Renal pelvis (tissue), 4 donors: ENCODE measurements around the gene HNRNPL. TPM values are rescaled to one million over a fixed set of nuclear protein-coding genes. Genes with fewer than 3 reads are reported as not detected.

ENCODE experiments used
- DNase-seq: peaks from one replicate; pipeline ENCODE4 v3.0.0-alpha.2; 2013
- polyA plus RNA-seq, 3 donors: library from polyadenylated mRNA; unstranded; fragments of 120-200 nt; gene quantifications; one replicate each; pipeline ENCODE4 v1.2.1, GENCODE V29; 2013; ENCODE audit not compliant: insufficient read length in 3 of 3

The HNRNPL gene
- polyA plus RNA-seq, 3 donors = 466 to 472 (median 471) TPM

DNA sequence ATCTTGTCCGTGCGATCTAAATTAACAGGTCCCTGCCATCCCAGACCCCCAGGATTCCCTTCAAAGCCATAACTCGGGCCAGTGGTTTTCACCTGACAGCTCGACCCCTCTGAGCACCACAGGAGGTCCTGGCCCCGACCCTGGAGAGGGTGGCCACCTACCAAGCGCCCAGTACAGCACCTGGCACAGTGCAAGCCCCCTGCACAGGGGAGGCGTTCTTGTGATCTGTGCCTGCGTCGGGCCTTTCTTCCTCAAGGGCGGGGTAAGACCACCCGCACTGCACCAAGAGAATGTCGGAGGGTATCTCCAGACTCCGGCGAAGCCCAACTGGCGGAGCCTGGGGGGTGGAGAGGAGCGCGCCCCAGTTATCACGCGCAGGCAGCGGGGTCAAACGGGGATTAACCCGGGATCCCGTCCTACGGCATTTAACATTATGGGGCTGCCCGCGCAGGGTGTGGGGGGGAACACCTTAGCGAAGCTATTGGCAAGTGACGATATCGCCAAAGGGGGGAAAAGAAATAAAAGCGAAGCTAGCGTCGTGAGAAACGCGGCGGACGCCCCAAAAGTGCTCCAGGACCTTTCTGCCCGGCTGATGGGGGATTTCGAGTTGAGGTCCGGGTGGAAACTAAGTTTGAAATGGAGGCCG, 1.3 kb upstream of the HNRNPL start:
- DNase-seq = no peak

DNA sequence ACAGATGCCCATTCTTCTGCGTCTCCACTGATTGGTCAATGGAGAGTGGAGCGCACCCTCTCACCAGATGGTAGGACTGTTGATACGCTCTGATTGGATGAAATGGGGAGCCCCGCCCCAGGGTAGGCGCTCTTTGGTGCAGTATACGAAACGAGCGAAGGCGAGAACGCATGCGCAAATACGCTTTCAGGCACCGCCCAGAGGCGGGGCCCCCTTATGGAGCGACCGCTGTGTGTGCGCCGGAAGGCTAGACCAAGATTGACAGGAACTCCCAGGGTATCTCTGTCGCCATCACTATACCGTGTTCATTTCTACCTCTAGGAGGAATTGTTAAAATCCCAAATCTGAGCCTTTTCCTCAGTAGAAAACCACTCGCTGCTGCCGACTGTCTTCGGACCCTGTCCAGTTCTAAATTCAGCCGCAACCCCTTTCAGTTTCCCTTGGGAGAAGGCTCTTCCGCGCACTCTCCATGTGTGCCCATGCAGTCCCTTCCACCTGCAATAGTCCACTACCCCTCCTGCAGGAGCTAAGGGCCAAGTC, 720 bp upstream of the HNRNPL start:
- peak; percentile 100 for DNase-seq

DNA sequence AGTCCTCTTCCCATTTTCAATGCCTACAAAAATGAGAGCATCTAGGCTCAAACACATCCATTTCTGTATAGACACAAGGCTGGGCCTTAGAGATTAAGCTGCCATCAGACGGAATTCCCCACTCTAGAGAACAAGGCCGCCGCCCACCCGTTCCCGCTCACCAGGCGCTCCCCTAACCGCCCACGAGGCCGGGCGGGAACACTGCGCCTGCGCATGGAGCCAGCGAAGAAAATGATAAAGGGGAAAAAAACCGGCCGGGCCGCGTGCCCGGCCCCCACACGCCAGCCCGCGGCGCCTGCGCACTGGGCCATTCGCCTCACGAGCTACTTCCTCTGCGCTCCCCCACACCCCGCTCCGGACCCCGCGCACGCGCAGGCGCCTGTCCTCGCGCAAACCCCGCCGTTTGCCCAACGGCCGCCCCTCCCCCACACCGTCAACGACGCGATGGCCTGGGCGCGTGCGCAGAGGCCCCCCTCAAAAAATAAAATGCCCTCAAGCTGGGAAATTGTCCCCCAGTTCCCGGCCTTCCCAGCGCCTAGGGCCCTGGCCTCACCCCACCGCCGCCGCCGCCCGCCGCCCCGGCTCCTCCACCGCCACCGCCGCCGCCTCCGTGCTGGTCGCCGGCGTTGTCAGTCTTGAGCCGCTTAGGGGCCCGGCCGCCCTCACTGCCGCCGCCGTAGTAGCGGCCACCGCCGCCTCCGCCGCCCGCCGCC, 483 bp downstream of the HNRNPL start:
- DNase-seq = peak; percentile 96

DNA sequence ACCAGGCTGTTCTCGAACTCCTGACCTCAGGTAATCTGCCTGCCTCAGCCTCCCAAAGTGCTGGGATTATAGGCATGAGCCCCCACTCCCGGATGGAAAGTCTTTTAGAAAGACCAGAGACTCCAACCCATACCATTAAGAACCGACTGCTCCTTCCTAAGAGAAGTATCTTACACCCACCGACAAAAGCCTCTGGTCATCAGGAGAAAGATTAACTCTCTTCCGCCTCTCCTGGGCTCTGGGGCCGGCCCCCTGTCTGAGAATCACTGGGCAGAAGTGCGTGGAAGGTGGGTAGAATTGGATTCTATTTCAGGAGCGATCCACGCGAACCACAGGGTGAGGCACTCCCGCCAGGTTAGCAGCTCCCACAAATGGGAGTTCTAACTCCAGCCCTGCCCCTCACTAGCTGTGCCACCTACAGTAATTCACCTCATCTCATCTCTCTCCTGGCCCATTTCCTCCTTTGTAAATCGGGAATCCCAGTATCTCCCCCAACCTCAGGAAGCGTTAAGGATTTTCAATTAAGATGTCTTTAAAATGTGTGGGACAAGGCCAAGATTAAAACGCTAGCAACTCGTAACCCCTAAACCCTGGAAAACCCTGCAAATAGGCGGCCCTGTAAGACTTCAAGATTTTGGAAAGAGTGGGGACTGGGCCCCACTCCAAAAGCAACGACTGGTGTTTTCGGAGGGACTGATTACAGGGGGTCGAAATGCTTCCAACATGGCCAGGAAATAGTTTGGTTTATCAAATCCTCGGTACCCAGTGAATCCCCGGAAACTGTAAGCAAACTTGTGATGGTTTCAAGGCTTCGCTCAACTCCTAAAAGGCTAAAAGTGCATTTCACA, 1.3 kb downstream of the HNRNPL start:
- DNase-seq = no peak

DNA sequence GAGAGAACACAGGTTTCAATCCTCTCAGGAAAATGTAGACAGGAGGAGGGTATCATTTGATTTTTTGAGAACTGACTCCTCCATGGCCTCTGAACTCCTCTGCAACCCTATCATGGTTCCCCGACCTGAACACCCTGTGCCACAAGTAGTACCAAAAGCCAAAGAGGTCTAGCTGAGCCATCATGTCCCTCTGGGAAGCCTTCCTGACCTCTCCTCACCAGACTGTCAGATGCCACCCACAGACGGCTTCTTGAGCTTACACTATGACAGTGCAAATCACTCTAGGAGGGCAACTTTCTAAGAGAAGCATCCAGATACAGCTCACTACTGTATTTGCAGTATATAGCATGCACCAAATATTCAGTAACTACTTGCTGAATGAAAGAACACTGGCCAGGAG, 3.7 kb downstream of the HNRNPL start:
- no peak for DNase-seq

DNA sequence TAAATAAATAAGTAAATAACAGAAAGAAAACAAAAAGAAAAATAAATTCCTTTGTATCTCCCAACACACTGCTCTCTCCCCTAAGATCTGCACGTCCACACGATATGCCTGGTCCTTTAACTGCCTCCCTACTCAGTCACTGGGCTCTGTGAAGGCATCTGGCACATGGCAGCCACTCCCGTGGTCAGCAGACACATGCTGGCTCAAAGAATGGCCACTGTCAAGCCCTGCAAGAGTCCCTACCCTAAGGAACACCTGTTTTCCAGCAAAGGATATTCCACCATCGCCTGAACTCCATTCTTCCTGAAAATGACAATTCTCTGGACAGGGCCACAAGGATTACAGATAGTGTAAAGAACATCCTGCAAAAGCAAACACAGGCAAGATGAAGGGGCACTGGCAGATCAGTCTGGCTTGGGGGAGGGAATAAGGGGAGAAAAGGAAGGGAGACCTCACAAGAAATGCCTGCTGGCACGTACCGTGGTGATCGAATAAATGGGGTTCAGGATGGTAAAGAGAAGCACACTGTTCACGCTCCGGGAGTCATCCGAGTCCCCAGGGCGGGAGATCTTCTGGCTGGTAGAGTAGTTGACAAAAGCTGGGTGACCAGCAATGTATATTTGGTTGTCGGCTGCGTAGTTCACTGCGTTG, 4.3 kb downstream of the HNRNPL start:
- DNase-seq = no peak

DNA sequence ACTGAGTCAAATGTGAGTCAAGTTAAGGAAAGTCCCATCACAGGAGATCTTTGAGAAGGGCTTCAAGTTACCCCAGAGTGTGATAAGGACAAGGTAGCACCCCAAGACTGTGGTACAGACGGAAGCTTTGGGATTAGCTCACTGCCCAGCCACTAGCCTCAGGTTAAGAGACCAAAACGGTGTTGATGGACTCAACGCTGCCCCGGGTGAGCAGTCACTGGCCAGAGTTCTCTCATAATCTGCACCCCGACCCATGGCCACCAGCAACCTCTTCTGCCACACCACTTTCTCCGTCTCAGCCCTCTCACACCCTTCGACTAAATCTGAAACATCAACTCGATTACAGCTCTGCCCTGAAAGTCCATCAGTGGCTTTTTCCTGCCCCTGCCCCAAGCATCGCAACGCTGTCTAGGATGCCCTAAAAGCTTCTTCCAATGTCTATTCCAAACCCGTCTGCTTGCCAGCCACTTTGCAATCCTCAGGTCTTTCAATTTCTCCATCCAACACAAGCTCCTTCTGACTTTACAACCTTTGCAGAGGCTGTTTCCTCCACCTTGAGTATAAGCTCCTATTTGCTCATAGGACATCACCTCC, 5.6 kb downstream of the HNRNPL start:
- no peak for DNase-seq

DNA sequence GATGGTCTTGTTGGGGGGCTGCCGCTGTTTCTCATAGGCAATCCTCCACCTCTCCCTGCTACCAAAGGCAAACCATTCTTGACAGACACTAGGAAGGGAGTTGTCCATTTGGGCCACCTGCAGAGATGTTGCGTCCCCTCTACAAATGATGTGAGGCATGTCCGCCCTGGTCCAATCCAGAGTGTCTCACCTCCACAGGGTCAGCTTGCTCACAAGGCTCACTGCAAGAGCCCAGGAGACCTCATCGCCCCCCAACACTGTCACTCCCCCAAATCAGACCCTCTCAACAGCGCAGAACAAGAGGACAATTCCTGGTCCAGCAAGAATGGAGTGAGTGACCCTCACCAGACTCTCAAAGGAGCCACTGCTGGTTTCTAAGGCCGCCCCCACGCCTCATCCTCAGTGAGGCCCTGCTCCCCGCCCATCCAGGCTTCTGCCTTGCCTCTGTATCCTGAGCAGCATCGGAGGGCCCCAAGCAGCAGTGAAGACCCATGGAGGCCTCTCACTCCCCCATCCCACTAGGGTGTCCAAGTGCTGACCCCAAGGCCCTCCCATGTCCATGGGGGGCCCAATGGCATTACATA, 6.5 kb downstream of the HNRNPL start:
- no peak for DNase-seq

DNA sequence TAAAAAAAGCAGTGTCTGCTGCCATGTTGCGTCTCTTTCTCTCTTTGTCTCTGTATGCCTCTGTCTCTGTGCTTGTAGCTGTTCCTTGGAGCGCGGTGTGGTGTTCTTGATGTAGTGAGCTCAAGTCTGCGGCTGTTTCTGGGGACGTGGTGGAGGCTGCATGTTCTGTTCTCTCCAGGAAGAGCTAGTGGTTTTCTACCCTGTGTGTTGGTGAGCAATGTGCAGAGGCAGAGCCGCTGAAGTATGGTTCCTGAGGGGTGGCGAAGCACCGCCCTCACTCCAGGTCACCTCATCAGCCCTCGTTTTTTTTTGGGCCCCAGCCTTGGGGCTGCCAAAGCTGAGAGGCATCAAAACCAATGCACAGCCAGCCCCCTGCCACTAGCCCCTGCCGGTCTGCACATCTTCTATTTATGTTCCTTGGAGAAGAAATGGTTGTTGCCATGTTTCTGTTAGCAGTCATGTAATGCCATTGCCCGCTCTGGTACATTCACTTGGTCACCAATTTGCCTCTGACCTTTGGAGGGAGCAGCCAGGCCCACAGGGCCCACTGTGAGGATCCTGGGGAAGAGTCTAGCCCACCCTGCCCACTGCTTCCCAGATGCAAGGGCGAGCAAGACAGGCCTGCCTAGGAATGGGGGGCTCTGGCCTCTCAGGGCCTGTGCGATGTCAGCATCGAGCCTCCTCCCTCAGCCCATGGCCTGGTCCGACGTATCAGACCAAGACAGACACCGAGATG, 7.2 kb downstream of the HNRNPL start:
- DNase-seq = no peak

DNA sequence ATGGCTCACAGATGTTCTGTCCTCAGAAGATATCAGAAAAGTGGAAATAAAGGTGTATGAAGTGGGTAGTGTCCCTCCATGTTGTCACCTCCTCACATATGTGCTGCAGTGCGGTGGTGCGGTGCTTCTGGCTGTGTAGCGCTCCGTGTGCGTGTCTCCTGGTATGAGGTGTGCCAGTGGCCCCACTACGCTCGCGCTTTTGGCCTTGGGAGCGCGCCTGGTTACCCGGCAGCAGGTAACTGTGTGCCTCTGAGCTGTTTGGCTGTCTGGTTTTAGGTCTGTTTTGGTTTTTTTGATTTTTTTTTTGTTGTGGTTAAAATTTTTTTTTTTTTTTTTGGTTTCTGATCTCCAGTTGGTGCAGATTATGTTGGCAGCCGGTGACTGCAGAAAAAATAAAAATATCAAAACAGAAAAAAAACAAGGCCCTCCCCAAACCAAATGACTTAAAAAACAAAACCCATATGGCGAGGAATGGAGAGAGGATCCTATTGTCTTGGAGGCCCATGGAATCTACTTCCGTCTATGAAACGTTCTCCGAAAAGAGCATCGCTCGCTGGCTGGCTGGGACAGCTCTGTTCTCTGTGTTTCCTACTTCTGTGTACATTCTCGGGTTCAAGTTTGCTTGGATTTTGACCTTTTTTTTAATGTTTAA, 7.9 kb downstream of the HNRNPL start:
- no peak for DNase-seq

DNA sequence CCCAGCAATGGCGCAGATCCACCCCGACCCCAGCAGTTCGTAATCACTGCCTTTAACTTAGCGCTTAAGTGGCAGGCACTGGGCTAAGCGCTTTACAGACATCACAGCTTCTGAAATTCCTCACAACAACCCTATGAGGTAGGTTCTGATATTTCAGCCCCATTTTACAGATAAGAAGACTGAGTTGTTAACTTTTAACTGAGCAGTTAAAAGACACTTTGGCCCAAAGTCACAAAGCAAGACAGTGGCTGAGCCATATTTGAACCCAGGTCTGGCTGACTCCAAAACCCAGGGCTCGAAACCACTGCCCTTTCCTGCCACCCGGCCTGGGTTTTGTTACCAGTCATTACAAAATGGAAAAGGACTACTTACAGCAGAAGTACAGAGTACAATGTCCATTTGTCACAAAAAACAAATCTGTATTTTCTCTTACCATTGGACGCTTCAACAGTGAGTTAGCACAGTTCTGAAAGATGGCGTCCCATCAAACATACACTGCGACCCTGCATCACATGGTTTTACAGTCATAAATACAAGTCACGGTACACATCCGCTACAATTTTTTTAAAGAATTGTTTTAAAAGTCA, 8.5 kb downstream of the HNRNPL start:
- DNase-seq = no peak

DNA sequence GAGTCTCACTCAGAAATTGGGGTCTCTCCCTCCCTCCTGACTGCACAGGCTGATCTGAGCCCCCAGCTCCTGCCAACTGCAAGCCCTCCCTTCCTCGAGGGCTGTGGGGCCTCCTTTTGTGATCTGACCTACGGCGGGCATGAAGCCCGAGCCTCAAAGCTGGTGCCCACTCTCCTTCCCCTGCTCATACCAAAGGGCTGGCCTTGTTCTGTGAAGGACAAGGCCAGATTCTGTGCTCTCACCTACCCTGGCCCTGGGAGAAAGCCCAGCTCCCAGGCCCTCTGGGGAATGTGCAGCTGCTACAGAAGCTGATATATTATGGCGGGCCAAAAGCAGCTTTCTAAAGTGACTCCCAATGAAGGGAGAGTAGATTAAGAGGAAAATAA, 9.2 kb downstream of the HNRNPL start:
- DNase-seq = no peak

DNA sequence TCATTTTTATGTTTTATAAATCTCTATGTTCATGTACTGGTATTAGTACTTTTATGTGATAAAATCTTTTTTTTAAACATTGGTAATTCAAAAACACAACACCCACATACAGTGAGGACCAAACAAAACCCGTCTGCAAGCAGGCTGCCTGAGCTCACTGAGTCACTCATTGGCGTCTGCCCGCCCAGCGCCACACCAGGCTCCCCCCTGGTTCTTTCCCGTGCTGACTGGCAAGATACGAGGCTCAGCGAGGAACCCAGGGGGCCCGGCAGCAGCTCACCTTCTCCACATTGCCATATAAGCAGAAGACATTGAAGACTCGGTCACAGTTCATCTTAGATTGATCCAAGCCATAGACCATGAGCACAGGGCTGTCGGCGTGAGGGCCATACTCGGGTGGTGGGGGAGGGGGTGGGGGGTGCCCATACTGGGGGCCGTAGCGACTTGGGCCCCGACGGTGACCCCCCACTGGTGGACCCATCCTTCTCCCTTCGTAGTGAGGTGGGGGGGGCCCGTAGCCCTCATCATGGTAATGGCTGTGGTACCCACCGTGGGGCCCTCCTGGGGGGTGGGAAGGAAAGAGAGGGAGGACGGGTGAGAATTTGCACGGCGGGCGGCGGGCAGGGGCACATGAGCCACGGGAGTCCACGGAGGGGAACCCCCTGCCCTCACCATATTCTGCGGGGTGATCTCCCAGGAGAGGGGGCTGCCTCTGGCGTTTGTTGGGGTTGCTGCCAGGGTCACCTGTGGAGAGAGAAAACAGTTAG, 9.8 kb downstream of the HNRNPL start:
- DNase-seq = no peak

DNA sequence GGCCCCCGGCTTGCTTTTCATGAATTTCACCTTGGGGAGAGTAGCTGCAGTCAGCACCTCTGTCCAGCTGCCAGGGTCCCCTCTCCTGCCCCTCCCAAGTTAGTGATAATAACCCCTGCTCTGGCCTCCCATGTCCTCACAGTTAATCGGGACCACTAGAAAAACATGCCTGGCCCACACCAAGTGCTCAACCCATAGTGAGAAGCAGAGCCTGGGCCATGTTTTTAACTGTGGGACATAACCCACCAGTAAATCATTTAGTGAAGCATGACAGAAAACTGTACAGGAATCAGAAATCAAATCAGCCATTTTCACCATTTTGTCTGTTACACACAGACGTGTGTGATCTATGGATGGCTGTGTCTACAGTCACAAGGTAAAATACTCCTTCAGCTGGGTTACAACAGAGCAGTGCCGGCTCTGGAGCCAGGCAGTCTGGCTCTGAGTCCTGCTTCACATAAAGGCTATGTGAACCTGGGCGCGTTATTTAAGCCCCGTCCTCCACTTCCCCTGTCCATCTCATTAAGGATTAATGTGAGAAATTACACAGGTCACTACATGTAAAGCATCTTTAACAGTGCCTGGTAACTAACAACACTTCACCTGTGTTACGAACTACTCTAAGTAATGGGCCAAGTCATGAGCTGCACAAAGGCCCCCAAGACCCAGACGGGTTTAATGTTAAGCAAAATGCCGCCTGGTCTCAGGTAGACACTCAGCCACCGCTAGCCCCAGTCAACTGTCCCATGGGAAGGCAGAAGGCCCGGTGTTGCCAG, 10.6 kb downstream of the HNRNPL start:
- no peak for DNase-seq

DNA sequence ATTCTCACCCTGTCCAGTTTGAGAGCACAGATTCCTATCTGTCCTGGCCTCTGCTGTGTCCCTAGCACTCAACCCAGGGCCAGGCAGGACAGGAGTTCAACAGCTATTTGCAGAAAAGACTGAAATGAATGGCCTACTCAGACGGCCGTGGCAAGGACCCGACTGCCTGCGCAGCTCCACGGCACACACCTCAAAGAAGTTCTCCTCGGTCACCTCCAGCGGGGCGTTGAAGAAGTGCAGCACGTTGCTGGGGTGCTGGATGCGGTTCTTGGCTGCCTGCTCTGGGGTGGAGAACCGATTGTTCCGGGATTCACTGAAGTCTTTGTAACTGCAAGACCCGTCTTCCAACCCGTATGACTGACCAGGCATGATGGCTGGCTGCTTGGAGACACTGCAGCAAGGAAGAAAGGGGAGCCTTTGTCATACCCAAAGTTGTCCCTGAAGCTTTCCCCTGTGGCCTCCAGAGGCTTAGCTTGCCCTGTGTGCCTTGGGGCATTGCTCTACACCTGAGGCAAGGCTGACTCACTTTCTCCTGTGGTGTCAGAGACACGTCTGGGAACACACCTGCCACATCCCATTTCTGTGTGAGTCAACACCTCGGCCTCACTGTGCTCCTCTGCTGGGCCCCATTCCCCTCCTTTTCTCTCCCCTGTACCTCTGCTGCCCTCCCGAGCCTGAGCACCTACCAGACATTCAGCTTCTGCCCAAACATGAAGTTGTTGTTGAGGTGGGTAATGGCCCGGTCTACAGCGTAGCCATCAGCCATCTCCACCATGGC, 11.4 kb downstream of the HNRNPL start:
- DNase-seq = no peak

DNA sequence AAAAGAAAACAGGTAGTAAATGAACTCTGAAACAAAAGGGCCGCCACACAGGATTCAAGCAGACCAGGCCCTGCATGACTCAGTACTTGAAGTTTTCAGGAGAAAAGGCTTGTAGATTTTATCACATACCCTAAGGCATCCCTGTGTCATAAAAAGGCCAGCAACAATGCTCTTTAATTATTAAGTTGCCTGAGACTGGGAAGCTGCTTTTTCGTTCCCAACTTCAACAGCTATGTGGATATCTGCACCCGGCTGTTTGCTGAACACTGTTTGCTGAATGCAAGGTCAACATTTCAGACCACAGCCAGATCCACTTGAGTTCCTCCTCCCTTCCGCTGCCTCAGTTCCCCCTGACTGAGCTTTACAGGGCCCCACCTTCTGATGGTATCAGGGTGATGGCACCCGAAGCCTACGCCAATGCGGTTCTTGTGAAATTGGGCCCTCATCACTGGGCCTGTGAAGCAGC, 12.1 kb downstream of the HNRNPL start:
- DNase-seq = no peak

DNA sequence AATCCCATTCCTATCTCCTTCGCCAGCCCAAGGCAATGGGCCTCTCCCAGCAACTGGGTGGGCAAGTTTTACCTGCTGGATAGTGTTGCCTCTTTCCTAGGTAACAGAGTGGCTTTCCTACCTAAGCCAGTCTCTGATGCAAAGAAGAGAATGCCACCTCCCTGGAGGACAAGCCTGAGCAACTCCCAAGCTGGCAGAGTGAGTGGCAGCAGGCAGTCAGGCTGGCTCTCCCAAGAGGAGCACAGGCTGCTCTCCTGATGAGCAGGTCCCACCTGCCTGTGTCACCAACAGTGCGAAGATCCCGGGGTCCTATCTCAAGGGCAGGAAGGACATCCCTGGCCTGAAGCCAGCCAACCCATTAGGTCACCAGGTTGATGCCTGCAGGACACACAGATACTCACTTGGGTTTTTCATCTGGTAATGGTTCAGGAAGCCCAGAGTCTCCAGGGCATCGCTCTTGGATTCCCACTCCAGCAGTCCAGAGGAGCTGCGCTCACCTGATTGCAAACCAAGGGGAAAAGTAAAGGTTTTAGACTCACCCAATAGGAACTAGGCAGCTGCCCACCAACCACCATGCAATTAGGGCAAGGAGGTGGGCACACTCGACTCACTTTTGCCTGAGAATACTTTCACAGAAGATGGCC, 12.7 kb downstream of the HNRNPL start:
- no peak for DNase-seq
